GM23248 (cell line): ENCODE measurements around the gene UMODL1.

Source experiments
- EZH2 ChIP-seq: fragments of 200-600 bp; sonication (generic); IDR thresholded peaks from 2 replicates; pipeline ENCODE4 v1.6.1; 2018; ENCODE audit warnings: antibody characterized with exemption, mild to moderate bottlenecking; ENCODE audit not compliant: insufficient read depth, poor library complexity, severe bottlenecking
- EZH2phosphoT487 ChIP-seq: fragments of 200-600 bp; sonication (generic); IDR thresholded peaks from 2 replicates; pipeline ENCODE4 v1.6.1; 2018; ENCODE audit warnings: antibody characterized with exemption, moderate library complexity, mild to moderate bottlenecking, low read depth; ENCODE audit not compliant: insufficient read depth

- no peak for TF ChIP-seq EZH2
- TF ChIP-seq EZH2phosphoT487, result no peak
Measured at GRCh38 chr21:42103843-42104242, 32.7 kb downstream of the UMODL1 start.
